Activated B cell treated with CpG ODN at 0.5 μM for 24 hours (primary cell): ENCODE measurements around the gene SEMA3A. TPM values are rescaled to one million over a fixed set of nuclear protein-coding genes. Genes with fewer than 3 reads are reported as not detected.

Experiments
- ATAC-seq: fragments of 200-7000 bp; cut with Tn5 transposase; one replicate; pipeline ENCODE4 v1.10.0; 2021; ENCODE audit warnings: low read depth, mild to moderate bottlenecking, moderate library complexity
- CTCF ChIA-PET: fragments of 350-600 bp; sonication (Branson Sonifier 250); formaldehyde crosslinking; loops from one replicate; lab custom pipeline; 2021; ENCODE audit warnings: antibody characterized with exemption; lab: Charles Lee
- POLR2A ChIA-PET: fragments of 350-600 bp; sonication (Branson Sonifier 250); formaldehyde crosslinking; loops from one replicate; lab custom pipeline; 2021; ENCODE audit warnings: antibody characterized with exemption; lab: Charles Lee
- DNase-seq: peaks from one replicate; pipeline ENCODE4 v3.0.0; 2022
- H3K27ac Mint-ChIP-seq: one replicate; pipeline ENCODE4 v1.8.0; 2020; ENCODE audit warnings: mixed read lengths
- H3K27me3 Mint-ChIP-seq: one replicate; pipeline ENCODE4 v1.8.0; 2021; ENCODE audit warnings: mixed read lengths
- H3K36me3 Mint-ChIP-seq: one replicate; pipeline ENCODE4 v1.8.0; 2021; ENCODE audit warnings: low read depth, mixed read lengths
- H3K4me1 Mint-ChIP-seq: one replicate; pipeline ENCODE4 v1.8.0; 2021; ENCODE audit warnings: mixed read lengths
- H3K4me3 Mint-ChIP-seq: one replicate; pipeline ENCODE4 v1.8.0; 2020; ENCODE audit warnings: mild to moderate bottlenecking, mixed read lengths
- H3K9me3 Mint-ChIP-seq: one replicate; pipeline ENCODE4 v1.8.0; 2020; ENCODE audit warnings: mixed read lengths
- intact Hi-C: fragments of 100-400 bp; cut with micrococcal nuclease; formaldehyde crosslinking; loops from one replicate; pipeline ENCODE4 v1.15.1; 2024
- total RNA-seq: library from RNA; stranded (reverse); gene quantifications from 2 replicates; pipeline ENCODE4 v1.2.3, GENCODE V29; 2022
- TF ChIP-seq, protein P1 (sequence below): fragments of 200-600 bp; IDR thresholded peaks from one replicate; pipeline ENCODE4 v1.8.0; 2022; ENCODE audit warnings: antibody characterized with exemption, mild to moderate bottlenecking

SEMA3A gene
- total RNA-seq, 1 donor from 2014 or later: not detected

DNA sequence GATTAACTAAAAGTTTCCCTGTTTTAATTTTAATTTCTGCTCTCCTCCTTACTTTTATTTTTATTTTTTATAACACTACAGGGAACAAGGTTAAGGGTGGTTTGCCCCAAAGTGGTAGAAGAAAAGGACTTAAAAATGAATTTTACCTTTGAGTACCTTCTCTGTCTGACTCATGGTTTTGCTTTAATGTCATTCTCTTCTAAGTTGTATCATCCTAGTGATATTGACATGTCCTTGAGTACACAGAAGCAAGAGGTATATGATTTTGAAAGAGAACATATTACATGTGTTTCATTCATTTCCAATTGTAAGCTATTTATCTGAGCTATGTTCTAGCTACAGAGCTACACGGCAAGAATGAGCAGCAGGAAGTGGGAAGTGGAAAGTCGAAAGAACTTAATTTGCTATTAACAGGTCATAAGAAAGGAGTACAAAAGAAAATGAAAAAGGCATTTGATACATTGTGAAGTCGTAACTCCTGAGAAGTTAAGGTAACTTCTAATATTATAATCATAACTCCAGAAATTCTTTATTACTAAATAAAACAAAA lies 112.5 kb downstream of the SEMA3A start:
- H3K36me3 Mint-ChIP-seq: no peaks in the 10 kb centered on the region
- ATAC-seq (no peak), DNase-seq (no peak)
- no peaks in the 10 kb centered on the region for H3K4me1 Mint-ChIP-seq
- intact Hi-C loops: no loop called here
- H3K9me3 Mint-ChIP-seq: no peaks in the 10 kb centered on the region
- TF ChIP-seq, protein P1, sequence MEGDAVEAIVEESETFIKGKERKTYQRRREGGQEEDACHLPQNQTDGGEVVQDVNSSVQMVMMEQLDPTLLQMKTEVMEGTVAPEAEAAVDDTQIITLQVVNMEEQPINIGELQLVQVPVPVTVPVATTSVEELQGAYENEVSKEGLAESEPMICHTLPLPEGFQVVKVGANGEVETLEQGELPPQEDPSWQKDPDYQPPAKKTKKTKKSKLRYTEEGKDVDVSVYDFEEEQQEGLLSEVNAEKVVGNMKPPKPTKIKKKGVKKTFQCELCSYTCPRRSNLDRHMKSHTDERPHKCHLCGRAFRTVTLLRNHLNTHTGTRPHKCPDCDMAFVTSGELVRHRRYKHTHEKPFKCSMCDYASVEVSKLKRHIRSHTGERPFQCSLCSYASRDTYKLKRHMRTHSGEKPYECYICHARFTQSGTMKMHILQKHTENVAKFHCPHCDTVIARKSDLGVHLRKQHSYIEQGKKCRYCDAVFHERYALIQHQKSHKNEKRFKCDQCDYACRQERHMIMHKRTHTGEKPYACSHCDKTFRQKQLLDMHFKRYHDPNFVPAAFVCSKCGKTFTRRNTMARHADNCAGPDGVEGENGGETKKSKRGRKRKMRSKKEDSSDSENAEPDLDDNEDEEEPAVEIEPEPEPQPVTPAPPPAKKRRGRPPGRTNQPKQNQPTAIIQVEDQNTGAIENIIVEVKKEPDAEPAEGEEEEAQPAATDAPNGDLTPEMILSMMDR: no peak
- POLR2A ChIA-PET: no interaction called here
- no peaks in the 10 kb centered on the region for H3K27me3 Mint-ChIP-seq
- H3K4me3 Mint-ChIP-seq: no peak overlapping the region
- no peak overlapping the region for H3K27ac Mint-ChIP-seq
- CTCF ChIA-PET: no interaction called here

DNA sequence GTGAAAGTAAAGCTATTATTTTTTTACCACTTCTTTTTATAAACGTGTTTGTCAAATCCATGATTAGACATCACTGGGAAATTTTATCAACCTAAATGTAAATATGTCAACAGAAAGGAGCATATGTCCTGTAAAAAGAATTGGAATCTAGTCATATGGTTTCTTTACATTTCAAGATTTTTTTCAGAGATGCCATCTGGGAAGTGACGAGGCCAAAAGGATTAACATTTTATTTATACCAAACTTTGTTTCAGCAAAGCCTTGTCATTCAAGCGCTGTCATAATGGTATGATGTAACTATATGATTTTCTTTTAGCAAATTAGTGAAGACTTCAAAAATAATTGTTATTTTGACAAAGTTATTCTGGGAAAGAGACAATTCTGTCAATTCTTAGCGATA lies 117.3 kb downstream of the SEMA3A start:
- no peak overlapping the region for H3K27ac Mint-ChIP-seq
- H3K4me3 Mint-ChIP-seq: no peak overlapping the region
- DNase-seq: no peak
- no peaks in the 10 kb centered on the region for H3K27me3 Mint-ChIP-seq
- TF ChIP-seq, protein P1: no peak
- H3K36me3 Mint-ChIP-seq: no peaks in the 10 kb centered on the region
- no peaks in the 10 kb centered on the region for H3K4me1 Mint-ChIP-seq
- no peaks in the 10 kb centered on the region for H3K9me3 Mint-ChIP-seq
- intact Hi-C loops: no loop called here
- POLR2A ChIA-PET: no interaction called here
- CTCF ChIA-PET: no interaction called here
- no peak for ATAC-seq

DNA sequence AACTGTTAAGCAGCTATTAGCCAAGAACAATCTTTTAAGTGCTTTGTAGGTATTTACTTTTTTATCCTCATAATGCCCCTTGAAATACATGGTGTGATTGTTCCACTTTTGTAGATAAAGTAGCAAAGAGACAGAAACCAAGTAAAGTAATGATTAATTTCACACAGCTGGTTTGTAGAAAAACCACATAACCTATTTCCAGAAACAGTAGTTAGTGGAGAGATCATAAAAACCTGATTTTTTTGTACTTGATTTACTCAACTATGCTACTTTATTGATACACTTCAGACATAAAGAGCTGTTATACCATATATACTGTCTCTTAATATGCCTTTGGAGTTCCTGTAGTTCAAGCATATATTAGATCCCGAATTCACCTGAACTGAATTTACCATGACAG lies 118.4 kb downstream of the SEMA3A start:
- ATAC-seq (no peak), DNase-seq (no peak)
- no peaks in the 10 kb centered on the region for H3K36me3 Mint-ChIP-seq
- no peaks in the 10 kb centered on the region for H3K9me3 Mint-ChIP-seq
- ChIA-PET CTCF (no interaction called here), POLR2A (no interaction called here)
- TF ChIP-seq, protein P1: no peak
- no peak overlapping the region for H3K4me3 Mint-ChIP-seq
- no peaks in the 10 kb centered on the region for H3K4me1 Mint-ChIP-seq
- no peaks in the 10 kb centered on the region for H3K27me3 Mint-ChIP-seq
- H3K27ac Mint-ChIP-seq: no peak overlapping the region
- intact Hi-C loops: no loop called here

DNA sequence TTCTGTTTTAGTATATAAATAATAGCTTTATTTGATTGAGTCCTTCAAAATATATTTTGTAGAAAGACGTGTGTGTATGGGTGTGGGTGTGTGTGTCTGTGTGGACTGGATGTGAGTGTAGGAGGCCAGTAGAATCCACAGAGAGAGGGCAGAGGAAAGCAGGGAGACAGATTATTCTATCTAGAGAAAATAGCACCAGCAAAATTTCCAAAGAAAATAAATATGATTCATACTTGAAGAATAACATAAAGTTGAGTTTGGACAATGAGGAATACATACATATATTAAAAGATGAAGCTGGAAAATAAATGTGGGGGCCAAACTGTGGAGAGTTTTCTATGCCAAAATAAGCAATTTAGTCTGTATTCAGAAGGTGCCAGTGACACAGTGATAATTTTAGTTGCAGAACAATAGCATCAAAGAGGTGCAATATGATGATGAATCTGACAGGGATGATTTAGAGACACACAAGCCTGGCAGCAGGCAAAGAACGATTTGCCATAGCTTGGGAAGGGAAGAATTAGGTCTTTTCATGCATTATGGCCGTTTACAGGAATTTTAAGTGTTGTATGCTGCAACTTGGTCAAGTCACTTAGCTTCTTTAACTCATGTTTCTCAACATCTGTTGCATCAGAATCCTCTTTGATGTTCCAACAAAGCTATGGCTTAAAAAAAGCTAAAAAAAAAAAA lies 121.3 kb downstream of the SEMA3A start:
- POLR2A ChIA-PET: no interaction called here

DNA sequence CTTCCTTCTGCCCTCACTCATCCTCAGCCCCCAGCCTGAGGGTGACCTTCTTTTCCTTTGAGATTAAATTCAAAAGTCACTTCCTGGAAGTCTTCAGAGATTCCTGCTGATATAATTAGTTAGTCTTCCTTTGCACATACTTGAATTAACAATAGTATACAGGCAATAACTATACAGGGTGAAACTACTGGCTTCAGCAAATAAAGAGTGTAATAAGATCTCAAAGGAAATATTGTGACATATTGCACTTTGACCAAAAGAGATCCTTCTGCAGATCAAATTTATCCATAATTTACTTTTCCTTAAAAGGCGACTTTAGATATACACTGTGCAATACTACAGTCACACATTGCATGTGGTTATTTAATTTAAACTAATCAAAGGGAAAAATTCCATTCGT lies 123.8 kb downstream of the SEMA3A start:
- H3K36me3 Mint-ChIP-seq: no peaks in the 10 kb centered on the region
- no peak for DNase-seq
- H3K27me3 Mint-ChIP-seq: no peaks in the 10 kb centered on the region
- no peak for ATAC-seq
- no peak overlapping the region for H3K4me3 Mint-ChIP-seq
- no peaks in the 10 kb centered on the region for H3K9me3 Mint-ChIP-seq
- TF ChIP-seq, protein P1: no peak
- H3K4me1 Mint-ChIP-seq: no peaks in the 10 kb centered on the region
- H3K27ac Mint-ChIP-seq: no peak overlapping the region
- POLR2A ChIA-PET: no interaction called here
- CTCF ChIA-PET: no interaction called here
- intact Hi-C loops: no loop called here

More for the DNA sequence above, 121.3 kb downstream of the SEMA3A start:
- intact Hi-C loops: no loop called here
- no peaks in the 10 kb centered on the region for H3K9me3 Mint-ChIP-seq
- H3K4me1 Mint-ChIP-seq: no peaks in the 10 kb centered on the region
- no peak overlapping the region for H3K4me3 Mint-ChIP-seq
- H3K27me3 Mint-ChIP-seq: no peaks in the 10 kb centered on the region
- H3K36me3 Mint-ChIP-seq: no peaks in the 10 kb centered on the region
- H3K27ac Mint-ChIP-seq: no peak overlapping the region
- TF ChIP-seq, protein P1: no peak
- no peak for ATAC-seq
- CTCF ChIA-PET: no interaction called here
- no peak for DNase-seq
